Activated CD4-positive, alpha-beta T cell treated with anti-CD3 and anti-CD28 coated beads, Interleukin-2, amount 10 ng/mL, durations not matched to agents 24 days and 14 days (primary cell): ENCODE data around the gene CD72. TPM values are rescaled to one million over a fixed set of nuclear protein-coding genes. Genes with fewer than 3 reads are reported as not detected.

ENCODE experiments used
- DNase-seq: peaks from one replicate; pipeline ENCODE4 v3.0.0; 2022
- H3K27ac Mint-ChIP-seq: one replicate; pipeline ENCODE4 v1.8.0; 2022; ENCODE audit warnings: mild to moderate bottlenecking, mixed read lengths
- H3K27me3 Mint-ChIP-seq: one replicate; pipeline ENCODE4 v1.8.0; 2022; ENCODE audit warnings: mixed read lengths
- H3K36me3 Mint-ChIP-seq: one replicate; pipeline ENCODE4 v1.8.0; 2022; ENCODE audit warnings: low read depth, mild to moderate bottlenecking, mixed read lengths
- H3K4me1 Mint-ChIP-seq: one replicate; pipeline ENCODE4 v1.8.0; 2021; ENCODE audit warnings: mixed read lengths
- H3K4me3 Mint-ChIP-seq: one replicate; pipeline ENCODE4 v1.8.0; 2022; ENCODE audit warnings: mild to moderate bottlenecking, moderate library complexity, mixed read lengths
- H3K9me3 Mint-ChIP-seq: one replicate; pipeline ENCODE4 v1.8.0; 2021; ENCODE audit warnings: mixed read lengths
- intact Hi-C: fragments of 100-400 bp; cut with micrococcal nuclease; formaldehyde crosslinking; loops from one replicate; pipeline ENCODE4 v1.15.1; 2023
- total RNA-seq: library from RNA; stranded (reverse); gene quantifications from 2 replicates; pipeline ENCODE4 v1.2.3, GENCODE V29; 2022

CD72 gene, protein sequence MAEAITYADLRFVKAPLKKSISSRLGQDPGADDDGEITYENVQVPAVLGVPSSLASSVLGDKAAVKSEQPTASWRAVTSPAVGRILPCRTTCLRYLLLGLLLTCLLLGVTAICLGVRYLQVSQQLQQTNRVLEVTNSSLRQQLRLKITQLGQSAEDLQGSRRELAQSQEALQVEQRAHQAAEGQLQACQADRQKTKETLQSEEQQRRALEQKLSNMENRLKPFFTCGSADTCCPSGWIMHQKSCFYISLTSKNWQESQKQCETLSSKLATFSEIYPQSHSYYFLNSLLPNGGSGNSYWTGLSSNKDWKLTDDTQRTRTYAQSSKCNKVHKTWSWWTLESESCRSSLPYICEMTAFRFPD
- 8.1 and 9.0 TPM in 2 replicates for total RNA-seq

- no peaks in the 10 kb centered on the region for H3K9me3 Mint-ChIP-seq
- H3K27me3 Mint-ChIP-seq = peaks cover 2% of the 10 kb centered on the region
- H3K4me3 Mint-ChIP-seq = peak within 1 kb of the TSS; percentile 81
- H3K4me1 Mint-ChIP-seq = peaks cover 59% of the 10 kb centered on the region
- DNase-seq = no peak
- H3K27ac Mint-ChIP-seq = peak within 1 kb of the TSS; percentile 95
- H3K36me3 Mint-ChIP-seq = peaks cover 1% of the 10 kb centered on the region
- intact Hi-C loops = loop anchor here (2.0 kb wide), 1 partner anchor 16 kb away; no protein-coding TSS in a partner anchor
Observed at GRCh38 chr9:35618325-35618727, at the start of gene CD72. Gene CD72 (minus strand): TSS chr9:35618413. CDS start chr9:35618303, 110 bp downstream.

DNA sequence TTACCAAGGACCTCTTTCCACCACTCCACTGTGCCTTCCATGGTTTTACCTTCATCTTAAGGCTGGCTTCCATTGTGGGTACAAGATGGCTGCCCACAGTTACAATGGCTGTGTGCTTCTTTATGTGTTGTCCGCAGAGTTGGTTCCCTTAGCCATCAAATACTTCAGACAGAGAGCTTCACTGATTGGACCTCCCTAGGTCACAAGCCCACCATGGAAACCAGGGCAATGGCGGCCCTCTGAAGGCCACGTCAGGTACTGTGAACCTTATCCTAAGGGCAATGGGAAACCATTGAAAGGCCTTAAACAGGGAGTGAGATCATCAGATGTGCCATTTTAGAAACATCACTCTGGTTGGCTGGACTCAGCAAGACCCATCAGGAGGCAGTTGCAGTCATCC is 49.7 kb upstream of the CD72 start:
- H3K4me1 Mint-ChIP-seq = peaks cover 28% of the 10 kb centered on the region
- no peaks in the 10 kb centered on the region for H3K36me3 Mint-ChIP-seq
- H3K27ac Mint-ChIP-seq = no peak overlapping the region
- H3K9me3 Mint-ChIP-seq = peaks cover 13% of the 10 kb centered on the region
- no peak for DNase-seq
- H3K27me3 Mint-ChIP-seq = peaks cover 7% of the 10 kb centered on the region
- intact Hi-C loops = no loop called here
- H3K4me3 Mint-ChIP-seq = no peak overlapping the region

DNA sequence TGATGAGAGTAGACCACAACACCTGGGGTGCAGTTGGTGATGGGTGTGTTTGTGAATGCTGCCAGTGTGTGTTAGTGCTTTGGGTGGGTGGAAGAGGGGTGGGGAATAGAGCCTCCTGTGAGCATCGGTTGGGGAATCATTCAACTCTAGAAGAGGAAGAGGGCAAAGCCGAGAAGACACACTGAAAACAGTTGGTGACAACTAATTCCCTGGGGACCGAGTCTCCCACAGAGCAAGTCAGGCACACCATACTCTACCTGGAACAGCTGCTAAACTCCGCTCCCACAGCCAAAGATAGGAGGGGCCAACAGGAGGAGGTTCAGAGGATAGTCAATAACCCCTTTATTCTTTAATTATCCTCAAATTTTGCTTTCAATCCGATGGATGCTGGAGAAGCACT is 48.3 kb upstream of the CD72 start:
- peaks cover 2% of the 10 kb centered on the region for H3K27me3 Mint-ChIP-seq
- H3K4me3 Mint-ChIP-seq = no peak overlapping the region
- H3K4me1 Mint-ChIP-seq = peaks cover 40% of the 10 kb centered on the region
- peaks cover 10% of the 10 kb centered on the region for H3K36me3 Mint-ChIP-seq
- peaks cover 13% of the 10 kb centered on the region for H3K9me3 Mint-ChIP-seq
- DNase-seq = no peak
- intact Hi-C loops = no loop called here
- H3K27ac Mint-ChIP-seq = no peak overlapping the region

DNA sequence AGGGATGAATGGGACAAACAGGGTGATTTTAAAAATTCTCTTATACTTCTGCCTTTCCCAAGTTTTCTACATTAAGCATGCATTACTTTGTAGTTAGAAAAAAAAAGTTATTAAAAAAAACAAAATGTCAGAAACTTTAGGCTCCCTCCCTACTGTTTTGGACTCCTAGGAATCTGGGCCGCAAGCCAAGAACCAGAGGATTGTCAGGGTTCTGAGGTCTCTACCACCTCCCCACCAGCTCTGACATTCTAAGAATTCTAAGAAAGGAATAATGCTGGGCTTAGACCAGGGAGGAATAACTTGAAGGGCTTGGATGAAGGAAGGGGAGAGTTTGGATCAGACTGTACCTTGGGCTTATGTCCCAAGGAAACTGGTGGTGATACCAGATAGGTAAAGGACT is 47.8 kb upstream of the CD72 start:
- peak overlapping the region; percentile 15 for H3K27ac Mint-ChIP-seq
- peaks cover 2% of the 10 kb centered on the region for H3K27me3 Mint-ChIP-seq
- peaks cover 12% of the 10 kb centered on the region for H3K36me3 Mint-ChIP-seq
- no peak for DNase-seq
- H3K4me1 Mint-ChIP-seq = peaks cover 43% of the 10 kb centered on the region
- intact Hi-C loops = no loop called here
- H3K9me3 Mint-ChIP-seq = peaks cover 13% of the 10 kb centered on the region
- H3K4me3 Mint-ChIP-seq = peak overlapping the region; percentile 94

- Mint-ChIP-seq H3K4me3 (peak overlapping the region; percentile 94), H3K27me3 (peaks cover 1% of the 10 kb centered on the region), H3K9me3 (peaks cover 13% of the 10 kb centered on the region), H3K4me1 (peaks cover 49% of the 10 kb centered on the region), H3K27ac (peak overlapping the region; percentile 85), H3K36me3 (peaks cover 18% of the 10 kb centered on the region)
- no peak for DNase-seq
- intact Hi-C loops = no loop called here
Observed at GRCh38 chr9:35665471-35665818, 47.2 kb upstream of the CD72 start.

DNA sequence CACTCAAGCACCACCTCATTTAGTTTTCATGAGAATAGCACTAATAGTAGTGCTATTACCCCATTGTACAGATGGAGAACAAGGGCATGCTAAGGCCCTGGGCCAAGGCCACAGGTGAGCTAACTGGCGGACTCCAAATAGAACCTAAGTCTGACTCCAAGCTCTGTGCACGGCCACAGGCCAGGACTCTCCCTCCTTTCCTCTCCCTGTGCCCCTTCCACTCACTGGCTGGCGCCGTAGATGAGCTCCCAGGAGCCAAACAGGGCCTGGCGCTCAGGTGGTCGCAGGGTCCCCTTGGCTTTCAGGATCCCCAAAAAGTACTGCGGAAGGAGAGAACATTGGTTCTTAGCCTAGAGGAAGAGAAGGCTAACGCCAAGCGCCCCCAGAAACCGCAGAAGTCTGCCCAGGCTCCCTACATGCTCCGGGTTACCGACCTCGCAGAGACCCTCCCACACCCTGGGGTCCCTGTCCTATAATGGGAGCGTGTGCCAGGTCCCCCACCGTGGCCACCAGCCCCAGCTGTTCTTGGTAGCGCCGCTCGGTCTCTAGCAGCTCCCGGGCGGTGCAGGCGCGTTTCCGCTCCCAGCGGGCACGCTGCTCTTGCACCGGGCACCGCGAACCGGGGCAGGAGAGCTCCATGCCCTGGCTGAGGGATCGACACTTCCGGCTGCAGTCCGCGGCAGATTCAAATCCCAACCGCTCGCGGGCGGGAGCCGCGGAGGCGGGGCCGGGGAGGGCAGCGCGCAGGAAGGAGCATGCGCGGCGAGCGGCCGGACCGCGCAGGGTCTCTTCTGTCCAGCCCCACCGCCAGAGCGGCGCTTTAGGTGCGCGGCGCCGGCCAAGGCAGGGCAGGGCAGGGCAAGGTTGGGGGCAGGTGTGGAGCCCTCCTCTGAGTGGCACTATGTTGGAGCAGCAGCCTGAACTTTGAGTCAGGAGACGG is 46.6 kb upstream of the CD72 start, which contains the start of gene ARHGEF39:
Gene ARHGEF39, minus strand, starts transcription at position 665 of the 940 bp plus-strand sequence. Its CDS starts 26 bp downstream, at position 639.
- peaks cover 24% of the 10 kb centered on the region for H3K36me3 Mint-ChIP-seq
- H3K9me3 Mint-ChIP-seq = peaks cover 13% of the 10 kb centered on the region
- peak within 1 kb of the TSS; percentile 94 for H3K4me3 Mint-ChIP-seq
- H3K27me3 Mint-ChIP-seq = no peaks in the 10 kb centered on the region
- peak within 1 kb of the TSS; percentile 85 for H3K27ac Mint-ChIP-seq
- DNase-seq = peak; percentile 95
- intact Hi-C loops = no loop called here
- H3K4me1 Mint-ChIP-seq = peaks cover 55% of the 10 kb centered on the region

DNA sequence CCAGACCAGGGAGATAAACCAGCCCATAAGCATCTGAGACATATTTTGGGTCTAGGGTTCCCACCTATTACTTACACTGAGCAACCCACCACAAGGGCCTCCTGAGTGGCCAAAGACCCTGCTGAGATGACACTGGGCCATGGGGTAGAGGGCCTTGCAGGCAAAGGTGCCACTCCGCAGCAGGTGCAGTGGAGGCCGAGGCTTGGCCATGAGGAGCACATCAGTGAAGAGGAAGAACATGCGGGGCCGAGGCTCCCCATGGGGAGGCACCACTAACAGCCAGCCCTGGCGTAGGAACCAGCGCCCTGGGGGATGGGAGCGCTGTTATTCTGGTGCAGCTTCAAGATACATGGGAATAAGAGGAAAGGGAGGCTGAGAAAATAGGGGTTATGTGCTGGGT is 44.2 kb upstream of the CD72 start:
- Mint-ChIP-seq H3K4me1 (peaks cover 70% of the 10 kb centered on the region), H3K27me3 (peaks cover 4% of the 10 kb centered on the region), H3K27ac (peak overlapping the region; percentile 68), H3K9me3 (peaks cover 5% of the 10 kb centered on the region), H3K4me3 (peak overlapping the region; percentile 52), H3K36me3 (peaks cover 35% of the 10 kb centered on the region)
- intact Hi-C loops = no loop called here
- no peak for DNase-seq

- Mint-ChIP-seq H3K27ac (peak overlapping the region; percentile 68), H3K27me3 (peaks cover 7% of the 10 kb centered on the region), H3K9me3 (peaks cover 4% of the 10 kb centered on the region), H3K4me3 (peak overlapping the region; percentile 52), H3K4me1 (peaks cover 76% of the 10 kb centered on the region), H3K36me3 (peaks cover 35% of the 10 kb centered on the region)
- DNase-seq = peak; percentile 72
- intact Hi-C loops = no loop called here
Observed at GRCh38 chr9:35661756-35662350, 43.6 kb upstream of the CD72 start.

GRCh38 chr9:35660966-35661415 is 42.8 kb upstream of the CD72 start:
- peaks cover 35% of the 10 kb centered on the region for H3K36me3 Mint-ChIP-seq

DNA sequence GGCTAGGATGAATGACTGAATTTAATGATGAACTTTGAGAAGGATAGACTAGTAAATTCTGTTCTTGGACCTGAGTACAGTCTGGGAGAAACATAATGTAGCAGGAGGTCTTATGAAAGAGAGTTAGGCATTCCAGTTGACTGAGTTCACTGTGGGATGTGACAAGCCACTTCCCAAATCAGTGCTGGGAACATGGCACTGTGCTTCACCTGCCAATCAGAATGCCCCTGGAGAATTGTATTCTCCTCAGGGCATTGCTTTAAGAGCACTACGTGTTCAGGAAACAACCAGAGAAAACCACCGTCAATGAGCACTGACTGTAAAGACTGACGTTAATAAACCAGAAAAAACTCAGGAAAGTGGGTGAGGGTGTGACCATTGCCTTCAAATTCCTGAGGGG is 41.1 kb upstream of the CD72 start:
- peak overlapping the region; percentile 92 for H3K4me3 Mint-ChIP-seq
- peaks cover 4% of the 10 kb centered on the region for H3K9me3 Mint-ChIP-seq
- intact Hi-C loops = loop anchor here (2.0 to 5.0 kb wide), 2 partner anchors 31 to 153 kb away; partner anchors contain the start of gene SPAG8
- peaks cover 35% of the 10 kb centered on the region for H3K36me3 Mint-ChIP-seq
- peaks cover 72% of the 10 kb centered on the region for H3K4me1 Mint-ChIP-seq
- H3K27me3 Mint-ChIP-seq = peaks cover 7% of the 10 kb centered on the region
- peak overlapping the region; percentile 99 for H3K27ac Mint-ChIP-seq
- no peak for DNase-seq

More at GRCh38 chr9:35660966-35661415, 42.8 kb upstream of the CD72 start:
- Mint-ChIP-seq H3K27ac (no peak overlapping the region), H3K27me3 (peaks cover 7% of the 10 kb centered on the region), H3K4me1 (peaks cover 77% of the 10 kb centered on the region), H3K4me3 (peak overlapping the region; percentile 28), H3K9me3 (peaks cover 4% of the 10 kb centered on the region)
- intact Hi-C loops = no loop called here
- DNase-seq = no peak

DNA sequence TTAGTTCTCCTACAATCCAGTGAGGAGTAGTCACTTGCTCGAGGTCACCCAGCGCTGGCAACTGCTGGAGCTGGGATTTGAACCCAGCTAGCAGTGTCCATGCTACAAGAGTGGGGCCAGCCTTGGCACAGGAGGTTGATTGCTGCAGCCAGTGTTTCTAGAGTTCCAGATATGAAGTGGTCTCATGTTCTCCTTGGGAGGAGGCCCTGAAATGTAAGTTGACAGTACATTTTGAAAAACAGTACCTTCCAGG is 40.7 kb upstream of the CD72 start:
- Mint-ChIP-seq H3K4me3 (peak overlapping the region; percentile 92), H3K9me3 (peaks cover 4% of the 10 kb centered on the region), H3K36me3 (peaks cover 35% of the 10 kb centered on the region), H3K4me1 (peaks cover 68% of the 10 kb centered on the region), H3K27me3 (peaks cover 7% of the 10 kb centered on the region), H3K27ac (peak overlapping the region; percentile 99)
- no peak for DNase-seq
- intact Hi-C loops = loop anchor here (1.0 to 5.0 kb wide), 3 partner anchors 32 to 153 kb away; partner anchors contain the start of genes CREB3, SPAG8 and TLN1

DNA sequence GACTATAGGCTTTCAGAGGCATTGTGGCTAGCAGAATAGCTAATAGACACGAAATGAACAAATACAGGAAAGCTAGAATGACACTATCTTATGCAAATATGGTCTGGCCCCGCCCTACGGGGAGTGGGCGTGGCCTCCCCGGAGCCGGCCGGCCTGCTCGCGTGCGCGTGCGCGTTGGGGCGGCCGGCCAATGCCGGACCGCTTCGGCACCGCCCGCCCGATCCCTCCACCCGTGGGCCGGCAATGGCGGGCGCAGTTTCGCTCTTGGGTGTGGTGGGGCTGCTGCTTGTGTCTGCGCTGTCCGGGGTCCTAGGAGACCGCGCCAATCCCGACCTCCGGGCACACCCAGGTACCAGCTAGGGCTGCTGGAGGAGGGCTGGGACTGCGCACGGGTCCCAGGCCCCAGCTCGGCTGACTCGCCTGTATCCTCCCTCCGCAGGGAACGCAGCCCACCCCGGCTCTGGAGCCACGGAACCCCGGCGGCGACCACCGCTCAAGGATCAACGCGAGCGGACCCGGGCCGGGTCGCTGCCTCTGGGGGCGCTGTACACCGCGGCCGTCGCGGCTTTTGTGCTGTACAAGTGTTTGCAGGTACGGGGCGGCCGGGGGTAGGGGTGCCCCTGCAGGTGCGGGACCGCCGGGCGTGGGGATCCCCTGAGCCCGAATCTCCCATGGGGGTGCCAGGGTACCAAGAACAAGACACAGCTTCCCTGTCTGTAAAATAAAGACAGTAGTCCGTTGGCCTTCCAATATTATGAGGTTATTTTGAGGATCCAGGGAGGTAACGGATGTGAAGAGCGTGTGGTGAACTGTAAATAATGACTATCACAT is 40.1 kb upstream of the CD72 start, which contains the start of gene CCDC107:
Gene CCDC107, plus strand, starts transcription at position 156 of the 831 bp plus-strand sequence. Its CDS starts 88 bp downstream, at position 244.
- Mint-ChIP-seq H3K27ac (peak within 1 kb of the TSS; percentile 99), H3K9me3 (peaks cover 4% of the 10 kb centered on the region), H3K27me3 (peaks cover 7% of the 10 kb centered on the region), H3K4me3 (peak within 1 kb of the TSS; percentile 92), H3K36me3 (peaks cover 35% of the 10 kb centered on the region), H3K4me1 (peaks cover 63% of the 10 kb centered on the region)
- DNase-seq = peak; percentile 96
- intact Hi-C loops = loop anchor here (1.0 to 5.0 kb wide), 3 partner anchors 32 to 154 kb away; partner anchors contain the start of genes CREB3, SPAG8 and TLN1
